Measurements from ENCODE around the gene CFAP141.

CFAP141 gene

GRCh38 chr1:154225370-154225769 lies 19.2 kb upstream of the CFAP141 start:
- Histone ChIP-seq H4K20me1 (peaks cover 88% of the 10 kb centered on the region), H3K27me3 (no peaks in the 10 kb centered on the region), H3K9ac (no peak overlapping the region), H3K9me3 (no peaks in the 10 kb centered on the region), H3K4me1 (peaks cover 27% of the 10 kb centered on the region), H3K4me3 (no peak overlapping the region), H3K27ac (no peak overlapping the region), H3K36me3 (peaks cover 63% of the 10 kb centered on the region), H3K4me2 (no peak overlapping the region)
- no peak for TF ChIP-seq Cebpa-rat (IDR thresholded peaks at IDR 0.05)

- peaks cover 36% of the 10 kb centered on the region for H3K4me1 ChIP-seq
- no peaks in the 10 kb centered on the region for H3K27me3 ChIP-seq
- no peak overlapping the region for H3K27ac ChIP-seq
- TF ChIP-seq Cebpa-rat (IDR thresholded peaks at IDR 0.05), result no peak
- H3K36me3 ChIP-seq, result peaks cover 52% of the 10 kb centered on the region
- no peaks in the 10 kb centered on the region for H3K9me3 ChIP-seq
- peak overlapping the region; percentile 93 for H3K4me2 ChIP-seq
- H4K20me1 ChIP-seq, result peaks cover 76% of the 10 kb centered on the region
- H3K9ac ChIP-seq, result no peak overlapping the region
- no peak overlapping the region for H3K4me3 ChIP-seq
Measured at GRCh38 chr1:154223621-154224020, 17.5 kb upstream of the CFAP141 start.

DNA sequence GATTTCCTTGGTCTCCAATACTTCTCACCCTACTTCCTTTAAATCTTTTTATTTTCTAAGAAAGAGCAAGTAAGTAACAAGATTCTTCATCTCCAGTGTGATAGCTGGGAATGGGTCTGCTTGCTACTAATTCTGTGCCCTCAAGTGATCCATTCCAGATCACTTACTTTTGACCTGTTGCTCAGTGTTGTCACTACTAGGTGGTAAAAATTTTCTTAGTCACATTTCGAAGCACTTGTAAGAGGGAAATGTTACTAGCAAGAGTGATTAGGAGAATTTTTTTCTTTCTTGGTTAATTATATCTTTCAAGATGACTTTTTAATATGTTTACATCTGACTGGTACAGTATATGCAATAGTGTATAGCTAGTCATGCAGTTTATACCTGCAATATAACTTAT lies 16.8 kb upstream of the CFAP141 start:
- no peak overlapping the region for H3K27ac ChIP-seq
- H4K20me1 ChIP-seq, result peaks cover 76% of the 10 kb centered on the region
- H3K27me3 ChIP-seq, result no peaks in the 10 kb centered on the region
- H3K36me3 ChIP-seq, result peaks cover 52% of the 10 kb centered on the region
- H3K4me2 ChIP-seq, result peak overlapping the region; percentile 93
- no peak overlapping the region for H3K9ac ChIP-seq
- peaks cover 43% of the 10 kb centered on the region for H3K4me1 ChIP-seq
- H3K4me3 ChIP-seq, result peak overlapping the region; percentile 92
- TF ChIP-seq Cebpa-rat (IDR thresholded peaks at IDR 0.05), result no peak
- H3K9me3 ChIP-seq, result no peaks in the 10 kb centered on the region

DNA sequence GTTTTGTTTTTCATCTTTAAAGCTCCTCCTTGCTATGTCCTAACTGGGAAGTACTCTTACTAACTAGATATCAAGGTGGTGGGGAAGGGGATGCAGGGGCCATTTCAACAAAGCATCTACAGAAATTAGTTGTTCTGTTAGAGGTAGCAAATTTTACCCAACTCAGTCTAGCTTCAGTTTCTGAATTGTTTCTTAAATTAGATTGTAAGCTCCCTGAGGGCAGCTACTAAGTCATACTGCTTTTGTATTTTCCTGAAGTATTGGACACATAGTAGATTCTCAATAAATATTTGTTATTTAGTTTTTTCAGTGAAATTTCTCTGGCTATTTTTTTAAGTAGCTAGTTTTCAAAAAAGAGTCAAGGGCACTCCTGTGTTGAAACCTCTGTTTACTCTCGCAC lies 16.4 kb upstream of the CFAP141 start:
- H3K9me3 ChIP-seq, result no peaks in the 10 kb centered on the region
- H3K9ac ChIP-seq, result peak overlapping the region; percentile 99
- H3K36me3 ChIP-seq, result peaks cover 52% of the 10 kb centered on the region
- H4K20me1 ChIP-seq, result peaks cover 76% of the 10 kb centered on the region
- peaks cover 44% of the 10 kb centered on the region for H3K4me1 ChIP-seq
- H3K4me3 ChIP-seq, result peak overlapping the region; percentile 92
- H3K4me2 ChIP-seq, result peak overlapping the region; percentile 93
- no peak for TF ChIP-seq Cebpa-rat (IDR thresholded peaks at IDR 0.05)
- no peak overlapping the region for H3K27ac ChIP-seq
- no peaks in the 10 kb centered on the region for H3K27me3 ChIP-seq

GRCh38 chr1:154221278-154222001 lies 15.3 kb upstream of the CFAP141 start:
- Histone ChIP-seq H3K4me1 (peaks cover 44% of the 10 kb centered on the region), H3K27ac (peak overlapping the region; percentile 98)
- TF ChIP-seq Cebpa-rat (IDR thresholded peaks at IDR 0.05), result no peak

DNA sequence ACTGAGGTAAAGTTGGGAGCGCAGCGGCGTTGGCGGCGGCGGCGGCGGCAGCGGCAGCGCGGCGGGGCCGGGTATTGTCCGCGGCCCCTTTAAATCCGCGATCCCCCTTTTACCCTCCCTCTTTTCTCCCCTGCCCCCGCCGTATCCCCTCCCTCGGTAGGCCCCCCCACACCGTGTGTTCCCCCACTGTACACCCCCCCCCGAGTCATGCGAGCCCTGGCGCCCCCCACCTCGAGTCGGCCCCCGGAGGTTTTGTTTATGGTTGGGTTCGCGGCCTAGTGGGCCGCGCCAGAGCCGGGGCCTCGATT lies 14.8 kb upstream of the CFAP141 start:
- Histone ChIP-seq H3K4me1 (peaks cover 44% of the 10 kb centered on the region), H3K4me2 (peak overlapping the region; percentile 93), H3K27me3 (no peaks in the 10 kb centered on the region), H3K4me3 (peak overlapping the region; percentile 92), H3K9ac (peak overlapping the region; percentile 99), H3K36me3 (peaks cover 52% of the 10 kb centered on the region), H3K9me3 (no peaks in the 10 kb centered on the region), H3K27ac (peak overlapping the region; percentile 98), H4K20me1 (peaks cover 76% of the 10 kb centered on the region)
- TF ChIP-seq Cebpa-rat (IDR thresholded peaks at IDR 0.05), result no peak

More at GRCh38 chr1:154221278-154222001, 15.3 kb upstream of the CFAP141 start:
- peaks cover 52% of the 10 kb centered on the region for H3K36me3 ChIP-seq
- peak overlapping the region; percentile 92 for H3K4me3 ChIP-seq
- H4K20me1 ChIP-seq, result peaks cover 76% of the 10 kb centered on the region
- no peaks in the 10 kb centered on the region for H3K27me3 ChIP-seq
- H3K9ac ChIP-seq, result peak overlapping the region; percentile 99
- H3K4me2 ChIP-seq, result peak overlapping the region; percentile 93
- H3K9me3 ChIP-seq, result no peaks in the 10 kb centered on the region

DNA sequence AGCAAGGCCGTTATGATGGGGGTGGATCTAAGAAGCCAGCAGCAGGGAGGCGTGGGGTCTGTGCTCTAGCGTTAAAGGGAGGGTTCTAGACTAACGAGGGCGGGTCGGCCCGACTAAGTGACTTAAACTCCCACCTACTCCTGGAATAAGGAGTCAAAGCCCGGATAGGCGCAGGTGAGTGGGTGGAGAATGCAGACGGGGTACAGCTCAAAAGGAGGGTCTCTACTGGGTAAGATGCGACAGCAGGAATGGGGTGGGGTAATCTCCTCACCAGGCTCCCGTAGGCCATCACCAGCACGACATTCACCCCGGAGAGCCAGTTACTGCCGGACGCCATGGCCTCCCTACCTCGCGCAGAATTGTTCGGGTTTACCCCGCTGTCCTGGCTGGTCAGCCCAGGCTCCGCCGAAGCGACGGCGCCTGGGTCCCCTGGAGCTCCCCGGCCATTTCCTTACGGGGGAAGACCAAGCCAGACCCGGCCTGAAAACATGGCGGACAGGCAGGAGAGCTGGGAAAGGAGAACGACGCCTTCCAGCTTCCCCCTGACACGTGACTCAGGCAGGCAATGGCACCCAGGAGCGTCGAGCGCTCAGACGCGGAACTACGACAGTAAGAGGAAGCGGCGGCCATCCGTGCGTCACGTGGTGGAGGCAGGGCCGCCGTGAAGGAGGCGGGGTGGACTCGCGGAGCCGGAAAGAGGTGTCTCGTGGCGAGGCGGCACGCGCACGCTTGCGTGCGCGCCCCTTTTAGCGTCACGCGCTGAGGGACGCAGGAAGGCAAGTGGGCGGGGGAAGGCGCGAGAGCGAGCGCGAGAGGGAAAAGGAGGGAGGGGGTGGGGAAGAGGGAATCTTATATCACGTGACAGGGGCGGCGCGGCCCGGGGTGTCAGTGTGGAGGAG lies 14.2 kb upstream of the CFAP141 start, which contains the start of gene UBAP2L:
TSS of gene UBAP2L (plus strand) at position 885 of the 899 bp plus-strand sequence. CDS start 4,169 bp downstream, outside the sequence.
- Histone ChIP-seq H3K36me3 (peaks cover 49% of the 10 kb centered on the region), H3K27ac (peak within 1 kb of the TSS; percentile 98), H3K4me2 (peak within 1 kb of the TSS; percentile 93), H3K4me3 (peak within 1 kb of the TSS; percentile 92), H3K4me1 (peaks cover 44% of the 10 kb centered on the region), H3K9ac (peak within 1 kb of the TSS; percentile 99), H3K27me3 (no peaks in the 10 kb centered on the region), H4K20me1 (peaks cover 76% of the 10 kb centered on the region), H3K9me3 (no peaks in the 10 kb centered on the region)
- no peak for TF ChIP-seq Cebpa-rat (IDR thresholded peaks at IDR 0.05)

GRCh38 chr1:154219541-154219940 lies 13.4 kb upstream of the CFAP141 start:
- TF ChIP-seq Cebpa-rat (IDR thresholded peaks at IDR 0.05), result no peak
- peak overlapping the region; percentile 98 for H3K27ac ChIP-seq
- peak overlapping the region; percentile 99 for H3K9ac ChIP-seq
- H3K9me3 ChIP-seq, result no peaks in the 10 kb centered on the region
- H3K4me2 ChIP-seq, result peak overlapping the region; percentile 77
- peaks cover 49% of the 10 kb centered on the region for H3K36me3 ChIP-seq
- peaks cover 44% of the 10 kb centered on the region for H3K4me1 ChIP-seq
- H3K4me3 ChIP-seq, result peak overlapping the region; percentile 92
- peaks cover 76% of the 10 kb centered on the region for H4K20me1 ChIP-seq
- H3K27me3 ChIP-seq, result no peaks in the 10 kb centered on the region

DNA sequence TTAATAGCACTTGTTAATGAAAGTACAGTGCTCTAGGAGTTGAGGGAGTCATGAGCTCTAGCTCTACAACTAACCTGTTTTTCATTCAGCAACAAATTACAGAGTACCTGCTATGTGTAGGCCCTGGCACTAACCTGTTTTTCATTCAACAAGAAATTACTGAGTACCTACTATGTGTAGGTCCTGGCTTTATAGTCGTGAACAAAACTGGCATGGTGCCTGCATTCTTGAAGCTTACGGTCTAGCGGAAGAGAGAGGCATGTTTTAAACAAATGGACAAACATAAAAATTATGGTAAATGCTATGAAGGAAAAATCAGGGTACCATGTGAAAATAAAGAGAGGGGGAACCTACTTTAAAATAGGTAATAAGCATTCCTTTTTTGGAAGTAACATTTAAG lies 12.4 kb upstream of the CFAP141 start:
- no peak for TF ChIP-seq Cebpa-rat (IDR thresholded peaks at IDR 0.05)
- no peak overlapping the region; the same call in 1 of the 2 replicates for H3K27ac ChIP-seq
- H3K4me2 ChIP-seq, result peak overlapping the region; percentile 77
- H3K27me3 ChIP-seq, result no peaks in the 10 kb centered on the region
- peak overlapping the region; percentile 99; the same call in 1 of the 2 replicates for H3K9ac ChIP-seq
- H3K36me3 ChIP-seq, result peaks cover 53% of the 10 kb centered on the region
- H3K9me3 ChIP-seq, result no peaks in the 10 kb centered on the region
- peaks cover 76% of the 10 kb centered on the region for H4K20me1 ChIP-seq
- H3K4me3 ChIP-seq, result peak overlapping the region; percentile 92
- peaks cover 35% of the 10 kb centered on the region for H3K4me1 ChIP-seq

DNA sequence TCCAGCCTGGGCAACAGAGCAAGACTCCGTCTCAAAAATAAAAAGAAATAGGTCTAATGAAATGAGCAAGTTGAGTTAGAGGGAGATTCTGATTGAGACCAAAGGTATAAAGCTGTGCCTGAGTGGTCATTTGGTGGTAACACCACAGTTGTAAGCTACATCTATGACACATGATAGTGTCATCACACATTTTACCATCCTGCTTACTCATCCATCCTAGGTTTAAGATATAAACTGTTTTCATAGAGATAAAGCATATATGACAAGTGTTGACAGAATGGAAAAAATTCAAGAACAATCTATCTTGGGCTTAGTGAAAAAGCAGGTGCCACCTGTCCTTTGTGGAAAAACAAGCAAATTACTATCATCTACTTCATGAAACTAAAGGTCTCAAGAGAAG lies 7.1 kb upstream of the CFAP141 start:
- Histone ChIP-seq H4K20me1 (peaks cover 74% of the 10 kb centered on the region), H3K27me3 (no peaks in the 10 kb centered on the region), H3K27ac (no peak overlapping the region), H3K9ac (no peak overlapping the region), H3K36me3 (peaks cover 96% of the 10 kb centered on the region), H3K4me3 (no peak overlapping the region), H3K4me2 (no peak overlapping the region), H3K4me1 (peaks cover 5% of the 10 kb centered on the region), H3K9me3 (no peaks in the 10 kb centered on the region)
- TF ChIP-seq Cebpa-rat (IDR thresholded peaks at IDR 0.05), result no peak
